ENCODE measurements around the gene CATSPERZ. TPM values are rescaled to one million over a fixed set of nuclear protein-coding genes. Genes with fewer than 3 reads are reported as not detected.
A peak's percentile ranks its signal among the peaks of the same experiment; 100 is the strongest.
"Not testable (repeated sequence)": the region's sequence is repeated elsewhere in the genome, so short reads cannot be mapped to it uniquely, and the experiment has no call there.

CATSPERZ gene
- total and polyA plus RNA-seq, 2 donors from 2014 or later: not detected

- no peak for FAIRE-seq
- no peak overlapping the region for H3K27ac ChIP-seq (ENCODE audit: low read depth in 2 of 2, low read length in 2 of 2)
- peaks cover 0 to 8% (median 8%) of the 10 kb centered on the region in 3 donors for H3K36me3 ChIP-seq (ENCODE audit: control insufficient read depth in 2 of 3, insufficient read depth in 3 of 3, low read length in 3 of 3)
- no peaks in the 10 kb centered on the region for H3K9me3 ChIP-seq (ENCODE audit: control insufficient read depth in 2 of 3, insufficient read depth in 1 of 3, low read length in 3 of 3)
- DNase-seq: peak in 1 of 5 donors; percentile 35
- no peak for TF ChIP-seq CTCF (IDR thresholded peaks at IDR 0.05; ENCODE audit: borderline replicate concordance, extremely low read depth, insufficient read depth)
- H3K27me3 ChIP-seq (ENCODE audit: control insufficient read depth, insufficient read depth, low read length): no peaks in the 10 kb centered on the region
- intact Hi-C loops (cut with DNase I): no loop called here
- H3K4me3 ChIP-seq (ENCODE audit: low read length in 3 of 3): no peak overlapping the region
- H3K9ac ChIP-seq (ENCODE audit: low read length in 3 of 3): no peak overlapping the region
- peaks cover 0 to 14% (median 9%) of the 10 kb centered on the region in 3 donors for H3K4me1 ChIP-seq (ENCODE audit: control insufficient read depth in 2 of 3, insufficient read depth in 2 of 3, low read depth in 1 of 3, low read length in 3 of 3)
Observed at GRCh38 chr11:64314146-64314804, 14.1 kb downstream of the CATSPERZ start.

GRCh38 chr11:64314805-64315561 lies 14.8 kb downstream of the CATSPERZ start:
- FAIRE-seq: no peak
- no peak for DNase-seq

GRCh38 chr11:64315667-64316526 lies 15.7 kb downstream of the CATSPERZ start:
- H3K27ac ChIP-seq (ENCODE audit: low read depth in 2 of 2, low read length in 2 of 2); DNase-seq; H3K9me3 ChIP-seq (ENCODE audit: control insufficient read depth in 2 of 3, insufficient read depth in 1 of 3, low read length in 3 of 3); H3K9ac ChIP-seq (ENCODE audit: low read length in 3 of 3); FAIRE-seq; H3K27me3 ChIP-seq (ENCODE audit: control insufficient read depth, insufficient read depth, low read length); intact Hi-C loops (cut with DNase I): not testable (repeated sequence)
- Histone ChIP-seq H3K36me3 (ENCODE audit: control insufficient read depth in 2 of 3, insufficient read depth in 3 of 3, low read length in 3 of 3) (peaks cover 0 to 10% (median 8%) of the 10 kb centered on the region in 3 donors), H3K4me1 (ENCODE audit: control insufficient read depth in 2 of 3, insufficient read depth in 2 of 3, low read depth in 1 of 3, low read length in 3 of 3) (peaks cover 0 to 16% (median 9%) of the 10 kb centered on the region in 3 donors), H3K4me3 (ENCODE audit: low read length in 3 of 3) (peak overlapping the region in 1 of 3 donors; percentile 92)

More at GRCh38 chr11:64314805-64315561, 14.8 kb downstream of the CATSPERZ start:
- intact Hi-C loops (cut with DNase I): no loop called here
- peaks cover 0 to 10% (median 8%) of the 10 kb centered on the region in 3 donors for H3K36me3 ChIP-seq (ENCODE audit: control insufficient read depth in 2 of 3, insufficient read depth in 3 of 3, low read length in 3 of 3)
- H3K27me3 ChIP-seq (ENCODE audit: control insufficient read depth, insufficient read depth, low read length): no peaks in the 10 kb centered on the region
- no peak overlapping the region for H3K9ac ChIP-seq (ENCODE audit: low read length in 3 of 3)
- no peaks in the 10 kb centered on the region for H3K9me3 ChIP-seq (ENCODE audit: control insufficient read depth in 2 of 3, insufficient read depth in 1 of 3, low read length in 3 of 3)
- no peak for TF ChIP-seq CTCF (IDR thresholded peaks at IDR 0.05; ENCODE audit: borderline replicate concordance, extremely low read depth, insufficient read depth)
- no peak overlapping the region for H3K27ac ChIP-seq (ENCODE audit: low read depth in 2 of 2, low read length in 2 of 2)
- H3K4me3 ChIP-seq (ENCODE audit: low read length in 3 of 3): no peak overlapping the region
- H3K4me1 ChIP-seq (ENCODE audit: control insufficient read depth in 2 of 3, insufficient read depth in 2 of 3, low read depth in 1 of 3, low read length in 3 of 3): peaks cover 0 to 18% (median 11%) of the 10 kb centered on the region in 3 donors

Measured in kidney (tissue), 14 donors.